Right lung (tissue), 5 donors: ENCODE results near the gene SUN1. TPM values are rescaled to one million over a fixed set of nuclear protein-coding genes. Genes with fewer than 3 reads are reported as not detected.

Experiments
- DNase-seq, 2 donors: peaks; one replicate each; pipeline ENCODE4 v3.0.0-alpha.2; 2013
- polyA plus RNA-seq, 5 donors: library from polyadenylated mRNA; unstranded; fragments of 120-200 nt; gene quantifications; one replicate each; pipeline versions ENCODE4 v1.2.1 to v1.2.3, GENCODE V29; 2013; ENCODE audit warnings: inconsistent platforms in 1 of 5, low replicate concordance in 1 of 5; ENCODE audit not compliant: insufficient read length in 5 of 5, insufficient read depth in 1 of 5

Gene SUN1
- polyA plus RNA-seq, 5 donors, result 127 to 183 (median 156) TPM

GRCh38 chr7:876077-876971, 44.0 kb downstream of the SUN1 start, which contains the start of gene GET4:
GET4 (plus strand) TSS chr7:876554; CDS start chr7:876646, 92 bp downstream.
- peak; percentile 95 to 96 for DNase-seq

- peak in 1 of 2 donors; percentile 38 for DNase-seq
Measured at GRCh38 chr7:876972-877311, 44.7 kb downstream of the SUN1 start.

GRCh38 chr7:877312-878232, 45.3 kb downstream of the SUN1 start:
- DNase-seq, result no peak

- DNase-seq, result no peak
Measured at GRCh38 chr7:879093-879492, 46.8 kb downstream of the SUN1 start.

- no peak for DNase-seq
Measured at GRCh38 chr7:879706-880105, 47.4 kb downstream of the SUN1 start.

GRCh38 chr7:880450-880849, 48.2 kb downstream of the SUN1 start:
- no peak for DNase-seq

- no peak for DNase-seq
Measured at GRCh38 chr7:881441-882234, 49.4 kb downstream of the SUN1 start.

- DNase-seq, result no peak
Measured at GRCh38 chr7:882336-883035, 50.2 kb downstream of the SUN1 start.

- no peak for DNase-seq
Measured at GRCh38 chr7:883055-884021, 51.1 kb downstream of the SUN1 start.

GRCh38 chr7:884191-885003, 52.1 kb downstream of the SUN1 start:
- no peak for DNase-seq

GRCh38 chr7:885261-885892, 53.1 kb downstream of the SUN1 start:
- no peak for DNase-seq

- no peak for DNase-seq
Measured at GRCh38 chr7:885893-886625, 53.8 kb downstream of the SUN1 start.

GRCh38 chr7:886626-887487, 54.6 kb downstream of the SUN1 start:
- DNase-seq, result no peak

- DNase-seq, result no peak
Measured at GRCh38 chr7:887488-887820, 55.2 kb downstream of the SUN1 start.

- no peak for DNase-seq
Measured at GRCh38 chr7:888081-889024, 56.1 kb downstream of the SUN1 start.

- DNase-seq, result no peak
Measured at GRCh38 chr7:889025-889390, 56.7 kb downstream of the SUN1 start.
